Smooth muscle cell (in vitro differentiated cells): ENCODE data around the gene AFAP1. TPM values are rescaled to one million over a fixed set of nuclear protein-coding genes. Genes with fewer than 3 reads are reported as not detected.
A peak's percentile ranks its signal among the peaks of the same experiment; 100 is the strongest.

Experiments
- DNase-seq: peaks from one replicate; lab custom pipeline; 2025; ENCODE audit not compliant: unreplicated experiment; lab: John Stamatoyannopoulos, UW
- H2AFZ ChIP-seq: fragments of 200-600 bp; sonication (generic); 2 replicates; pipeline ENCODE4 v1.6.0; 2016; ENCODE audit warnings: antibody characterized with exemption, low read depth, mild to moderate bottlenecking
- H3F3A ChIP-seq: fragments of 200-600 bp; sonication (generic); 2 replicates; pipeline ENCODE4 v1.6.0; 2017; ENCODE audit warnings: antibody characterized with exemption, low read depth
- H3K27ac ChIP-seq: fragments of 200-600 bp; sonication (generic); 2 replicates; pipeline ENCODE4 v1.5.1; 2016; ENCODE audit warnings: low read depth, mild to moderate bottlenecking
- H3K27me3 ChIP-seq: fragments of 200-600 bp; sonication (generic); 2 replicates; pipeline ENCODE4 v1.6.1; 2016; ENCODE audit warnings: low read depth, mild to moderate bottlenecking
- H3K36me3 ChIP-seq: fragments of 200-600 bp; sonication (generic); 2 replicates; pipeline ENCODE4 v1.5.1; 2016; ENCODE audit warnings: low read depth
- H3K4me1 ChIP-seq: fragments of 200-600 bp; sonication (generic); 2 replicates; pipeline ENCODE4 v1.5.1; 2016; ENCODE audit warnings: low read depth
- H3K4me2 ChIP-seq: fragments of 200-600 bp; sonication (generic); 2 replicates; pipeline ENCODE4 v1.6.0; 2016; ENCODE audit warnings: mild to moderate bottlenecking
- H3K4me3 ChIP-seq: fragments of 200-600 bp; sonication (generic); 2 replicates; pipeline ENCODE4 v1.5.1; 2016; ENCODE audit warnings: mild to moderate bottlenecking
- H3K79me2 ChIP-seq: fragments of 200-600 bp; sonication (generic); 2 replicates; pipeline ENCODE4 v1.6.0; 2016; ENCODE audit warnings: low read depth, mild to moderate bottlenecking
- H3K9ac ChIP-seq: fragments of 200-600 bp; sonication (generic); 2 replicates; pipeline ENCODE4 v1.6.0; 2016; ENCODE audit warnings: low read depth
- H3K9me3 ChIP-seq: fragments of 200-600 bp; sonication (generic); replicated peaks from 2 replicates; pipeline ENCODE4 v1.5.1; 2016; ENCODE audit warnings: low read depth
- H4K20me1 ChIP-seq: fragments of 200-600 bp; sonication (generic); 2 replicates; pipeline ENCODE4 v1.6.0; 2016; ENCODE audit warnings: low read depth
- WGBS: methylation state at CpG from one replicate; pipeline ENCODE4 v1.1.7; 2016; ENCODE audit warnings: low lambda C conversion rate; 5-methylcytosine and 5-hydroxymethylcytosine counted together
- polyA plus RNA-seq: library from polyadenylated mRNA; unstranded; fragments of >200 nt; fragmentation: Nextera tagmentation; extraction: Ambion mirVana; gene quantifications from 2 replicates; pipeline ENCODE4 v1.2.1, GENCODE V29; 2016
- total RNA-seq: library from RNA; depleted of rRNA; stranded (reverse); fragments of >200 nt; gene quantifications from 2 replicates; pipeline ENCODE4 v1.2.3, GENCODE V29; 2014
- TF ChIP-seq, protein P1 (sequence below): fragments of 200-600 bp; sonication (generic); IDR thresholded peaks from 2 replicates; pipeline ENCODE4 v1.5.1; 2017; ENCODE audit warnings: borderline replicate concordance, mild to moderate bottlenecking, antibody characterized with exemption; ENCODE audit not compliant: insufficient read depth, poor library complexity, severe bottlenecking

Gene AFAP1
- total and polyA plus RNA-seq, 2 experiments from 2014 or later: 12.6 to 24.8 TPM

DNA sequence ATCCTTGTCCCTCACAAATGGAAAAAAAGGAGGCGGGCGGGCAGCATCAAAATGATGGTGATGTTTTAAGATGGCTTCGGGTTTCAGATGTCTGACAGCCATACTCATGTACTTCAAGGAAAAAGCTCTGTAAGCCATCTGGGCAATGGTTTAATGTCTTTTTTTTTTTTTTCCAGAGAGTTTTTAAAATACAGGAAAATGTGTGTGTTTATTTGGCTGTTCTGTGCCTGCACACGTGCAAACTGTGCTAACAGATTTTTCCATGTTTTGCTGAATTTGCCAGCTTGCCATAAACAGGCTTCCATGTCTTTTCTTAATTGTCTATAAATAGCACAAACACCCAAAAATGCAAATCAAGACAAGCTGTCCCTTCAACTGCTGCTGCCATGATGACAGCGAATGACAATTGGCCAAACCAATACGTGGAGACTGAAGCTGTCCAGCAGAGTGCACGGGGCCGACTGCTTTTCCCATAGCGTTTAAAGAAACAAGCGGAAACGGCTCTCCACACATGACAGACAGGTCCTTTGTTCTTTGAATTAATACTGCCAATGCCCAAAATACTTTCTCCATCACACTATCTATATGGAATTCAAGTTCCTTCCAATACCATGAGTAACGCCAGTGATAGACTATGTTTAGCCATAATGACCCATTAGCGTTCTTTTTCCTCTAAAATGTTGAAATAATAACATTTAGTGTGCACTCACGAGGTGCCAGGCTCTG lies 35.7 kb downstream of the AFAP1 start:
- H3K4me2 ChIP-seq: peak overlapping the region; percentile 32
- no peaks in the 10 kb centered on the region for H3K9me3 ChIP-seq
- no peak overlapping the region for H2AFZ ChIP-seq
- H3K79me2 ChIP-seq: peaks cover 93% of the 10 kb centered on the region
- WGBS: 58% methylated on average over 14 of the region's 14 CpGs
- no peak overlapping the region for H3K4me3 ChIP-seq
- peak overlapping the region; percentile 65 for H3K27ac ChIP-seq
- H3K4me1 ChIP-seq: peaks cover 18% of the 10 kb centered on the region
- no peak overlapping the region for H3K9ac ChIP-seq
- TF ChIP-seq, protein P1, sequence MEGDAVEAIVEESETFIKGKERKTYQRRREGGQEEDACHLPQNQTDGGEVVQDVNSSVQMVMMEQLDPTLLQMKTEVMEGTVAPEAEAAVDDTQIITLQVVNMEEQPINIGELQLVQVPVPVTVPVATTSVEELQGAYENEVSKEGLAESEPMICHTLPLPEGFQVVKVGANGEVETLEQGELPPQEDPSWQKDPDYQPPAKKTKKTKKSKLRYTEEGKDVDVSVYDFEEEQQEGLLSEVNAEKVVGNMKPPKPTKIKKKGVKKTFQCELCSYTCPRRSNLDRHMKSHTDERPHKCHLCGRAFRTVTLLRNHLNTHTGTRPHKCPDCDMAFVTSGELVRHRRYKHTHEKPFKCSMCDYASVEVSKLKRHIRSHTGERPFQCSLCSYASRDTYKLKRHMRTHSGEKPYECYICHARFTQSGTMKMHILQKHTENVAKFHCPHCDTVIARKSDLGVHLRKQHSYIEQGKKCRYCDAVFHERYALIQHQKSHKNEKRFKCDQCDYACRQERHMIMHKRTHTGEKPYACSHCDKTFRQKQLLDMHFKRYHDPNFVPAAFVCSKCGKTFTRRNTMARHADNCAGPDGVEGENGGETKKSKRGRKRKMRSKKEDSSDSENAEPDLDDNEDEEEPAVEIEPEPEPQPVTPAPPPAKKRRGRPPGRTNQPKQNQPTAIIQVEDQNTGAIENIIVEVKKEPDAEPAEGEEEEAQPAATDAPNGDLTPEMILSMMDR: no peak
- no peak for DNase-seq
- H3K27me3 ChIP-seq: no peaks in the 10 kb centered on the region
- peaks cover 13% of the 10 kb centered on the region for H3F3A ChIP-seq
- H3K36me3 ChIP-seq: no peaks in the 10 kb centered on the region
- peaks cover 86% of the 10 kb centered on the region for H4K20me1 ChIP-seq

DNA sequence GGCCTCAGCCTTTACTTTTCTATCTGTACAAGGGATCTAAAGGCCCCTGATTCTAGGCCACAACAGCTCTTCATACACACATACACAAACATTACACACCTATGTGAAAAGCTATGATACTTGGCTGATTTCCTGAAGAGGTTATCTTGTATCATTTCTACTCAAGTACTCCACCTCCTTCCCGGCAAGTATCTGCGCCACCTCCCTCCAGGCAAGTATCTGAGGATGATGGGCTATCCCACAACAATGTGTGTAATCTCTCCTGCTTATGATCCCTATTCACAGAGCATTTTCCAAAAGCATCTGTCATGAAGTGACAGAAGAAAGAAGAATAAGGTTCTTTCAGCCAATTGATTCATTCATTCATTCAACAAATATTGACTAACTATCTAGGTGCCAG lies 36.8 kb downstream of the AFAP1 start:
- Histone ChIP-seq H3K79me2 (peaks cover 92% of the 10 kb centered on the region), H3F3A (peaks cover 13% of the 10 kb centered on the region), H3K4me3 (no peak overlapping the region), H2AFZ (no peak overlapping the region), H3K9me3 (no peaks in the 10 kb centered on the region), H3K27me3 (no peaks in the 10 kb centered on the region), H3K9ac (no peak overlapping the region), H4K20me1 (peaks cover 90% of the 10 kb centered on the region), H3K4me1 (peaks cover 18% of the 10 kb centered on the region), H3K36me3 (no peaks in the 10 kb centered on the region), H3K27ac (no peak overlapping the region), H3K4me2 (no peak overlapping the region)
- TF ChIP-seq, protein P1: no peak
- DNase-seq: no peak
- 85% methylated on average over 2 of the region's 2 CpGs for WGBS

DNA sequence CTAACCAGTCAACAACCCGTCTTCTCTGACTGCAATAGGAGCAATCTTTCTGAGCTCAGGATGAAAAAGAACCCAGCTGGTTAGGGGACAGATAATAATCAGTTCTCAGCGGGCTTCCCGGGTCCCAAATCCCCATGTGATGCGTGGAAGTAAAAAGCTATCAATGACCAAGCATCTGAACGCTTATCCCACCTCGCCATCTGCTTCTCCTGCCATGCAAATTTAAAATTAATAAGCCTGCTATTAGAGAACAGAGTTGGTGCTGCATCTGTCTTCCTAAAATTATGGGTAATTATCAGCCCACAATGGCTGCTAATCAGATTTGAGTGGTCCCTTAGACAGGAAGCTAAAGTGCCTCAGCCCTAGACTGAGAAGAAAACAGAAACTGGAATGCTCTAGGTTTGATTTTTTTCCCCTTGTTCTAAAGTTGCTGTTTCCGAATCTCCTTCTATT lies 37.5 kb downstream of the AFAP1 start:
- Histone ChIP-seq H3K27ac (no peak overlapping the region), H3K9ac (no peak overlapping the region), H3K27me3 (no peaks in the 10 kb centered on the region), H3K36me3 (no peaks in the 10 kb centered on the region), H3K4me1 (peaks cover 18% of the 10 kb centered on the region), H3K79me2 (peaks cover 92% of the 10 kb centered on the region), H3K9me3 (no peaks in the 10 kb centered on the region), H4K20me1 (peaks cover 93% of the 10 kb centered on the region), H3K4me2 (no peak overlapping the region), H2AFZ (no peak overlapping the region), H3F3A (peaks cover 13% of the 10 kb centered on the region), H3K4me3 (no peak overlapping the region)
- WGBS: 58% methylated on average over 7 of the region's 7 CpGs
- TF ChIP-seq, protein P1: no peak
- no peak for DNase-seq
